HT-29 (cell line): ENCODE data around the gene ISY1. TPM values are rescaled to one million over a fixed set of nuclear protein-coding genes. Genes with fewer than 3 reads are reported as not detected.
"Not testable (repeated sequence)": the region's sequence is repeated elsewhere in the genome, so short reads cannot be mapped to it uniquely, and the experiment has no call there.

ENCODE experiments used
- DNase-seq: peaks from one replicate; pipeline ENCODE4 v3.0.0-alpha.2; 2015; ENCODE audit warnings: low spot score
- total RNA-seq: library from RNA; depleted of rRNA; stranded (reverse); fragments of >200 nt; shearing (Covaris generic); gene quantifications from 2 replicates; pipeline ENCODE4 v1.2.3, GENCODE V29; 2014

ISY1 gene
- total RNA-seq, 1 experiment from 2014 or later: 25.2 TPM

DNA sequence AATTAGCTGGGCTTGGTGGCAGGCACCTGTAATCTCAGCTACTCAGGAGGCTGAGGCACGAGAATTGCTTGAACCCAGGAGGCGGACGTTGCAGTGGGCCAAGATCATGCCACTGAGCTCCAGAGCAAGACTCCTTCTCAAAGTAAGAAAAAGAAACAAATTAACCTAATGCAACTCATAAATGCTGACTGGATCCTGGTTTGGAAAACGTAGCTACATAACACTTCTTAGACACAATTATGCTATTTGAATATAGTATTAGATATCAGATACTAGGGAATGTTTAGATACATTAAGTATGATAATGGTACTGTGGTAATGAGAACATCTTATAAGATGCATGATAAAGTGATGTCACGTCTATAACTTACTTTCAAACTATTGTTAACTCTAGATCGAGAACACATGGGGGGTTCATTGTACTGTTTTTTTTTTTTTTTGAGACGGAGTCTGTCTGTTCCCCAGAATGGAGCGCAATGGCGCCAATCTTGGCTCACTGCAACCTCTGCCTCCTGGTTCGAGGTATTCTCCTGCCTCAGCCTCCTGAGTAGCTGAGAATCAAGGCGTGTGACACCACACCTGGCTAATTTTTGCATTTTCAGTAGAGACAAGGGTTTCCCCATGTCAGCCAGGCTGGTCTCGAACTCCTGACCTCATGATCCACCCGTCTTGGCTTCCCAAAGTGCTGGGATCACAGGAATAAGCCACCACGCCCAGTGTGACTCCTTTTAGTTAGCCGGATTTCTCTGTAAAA lies 5.9 kb upstream of the ISY1 start:
- no peak for DNase-seq

DNA sequence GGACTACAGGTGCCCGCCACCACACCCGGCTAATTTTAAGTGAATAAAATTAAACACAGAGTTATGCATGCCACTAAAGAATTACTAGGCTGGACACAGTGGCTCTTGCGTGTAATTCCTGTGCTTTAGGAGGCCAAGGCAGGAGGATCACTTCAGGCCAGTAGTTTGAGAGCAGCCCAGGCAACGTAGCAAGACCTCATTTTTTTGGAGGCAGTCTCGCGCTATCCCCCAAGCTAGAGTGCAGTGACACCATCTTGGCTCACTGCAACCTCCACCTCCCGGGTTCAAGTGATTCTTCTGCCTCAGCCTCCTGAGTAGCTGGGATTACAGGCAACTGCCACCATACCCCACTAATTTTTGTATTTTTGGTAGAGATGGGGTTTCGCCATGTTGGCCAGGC lies 4.7 kb upstream of the ISY1 start:
- DNase-seq: not testable (repeated sequence)

DNA sequence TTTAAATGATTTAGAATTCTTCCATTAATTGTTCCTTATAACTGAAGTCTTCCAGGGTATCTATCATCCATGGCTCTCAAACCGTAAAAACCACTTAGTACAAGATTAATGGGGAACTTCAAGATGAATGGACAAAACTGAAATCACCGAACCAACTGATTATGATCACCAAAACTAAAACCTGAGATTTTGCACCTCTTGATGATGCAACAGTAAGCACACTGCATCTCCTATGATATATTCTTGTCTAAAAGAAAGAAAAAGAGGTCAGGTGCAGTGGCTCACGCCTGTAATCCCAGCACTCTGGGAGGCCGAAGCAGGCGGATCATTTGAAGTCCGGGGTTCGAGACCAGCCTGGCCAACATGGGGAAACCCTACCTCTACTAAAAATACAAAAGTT lies 3.6 kb upstream of the ISY1 start:
- DNase-seq: no peak

DNA sequence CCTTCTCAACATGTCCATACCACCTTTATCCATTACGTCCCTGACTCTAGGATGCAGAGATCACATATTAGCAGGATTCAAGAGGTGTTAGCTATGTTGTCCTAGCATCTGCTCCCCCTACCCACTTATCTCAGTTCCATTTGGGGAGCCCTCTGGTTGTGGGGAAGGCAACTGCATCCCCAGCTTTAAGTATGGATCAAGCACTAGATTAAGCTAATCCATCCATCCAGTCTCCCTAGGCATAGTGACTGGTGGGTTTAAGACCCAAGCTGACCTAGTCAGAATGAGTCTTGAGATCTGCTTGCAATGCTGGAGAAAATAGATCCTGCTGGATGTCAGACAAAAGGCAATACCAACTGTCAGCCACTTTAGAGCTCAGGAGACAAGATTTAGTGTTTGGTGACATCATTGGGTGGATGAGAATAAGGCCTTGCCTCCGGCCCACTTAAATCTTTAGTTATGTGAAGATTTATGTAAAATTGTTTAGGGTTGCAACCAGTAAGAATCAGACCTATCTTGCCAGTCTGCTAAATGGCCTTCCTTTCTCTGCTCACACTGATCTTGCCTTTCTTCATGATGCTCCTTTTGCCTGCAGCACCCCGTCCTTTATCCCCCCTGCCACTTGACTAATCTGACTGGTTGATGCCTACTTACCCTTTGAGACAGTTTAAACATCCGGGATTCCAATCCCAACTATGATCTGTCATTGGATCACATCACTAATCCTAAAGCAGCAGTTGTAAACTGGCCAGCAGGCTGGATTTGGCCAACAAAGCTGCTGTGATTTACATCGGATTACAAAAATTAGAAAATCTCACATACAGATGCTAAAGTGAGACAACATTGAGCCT lies 2.1 kb upstream of the ISY1 start:
- peak; percentile 38 for DNase-seq

DNA sequence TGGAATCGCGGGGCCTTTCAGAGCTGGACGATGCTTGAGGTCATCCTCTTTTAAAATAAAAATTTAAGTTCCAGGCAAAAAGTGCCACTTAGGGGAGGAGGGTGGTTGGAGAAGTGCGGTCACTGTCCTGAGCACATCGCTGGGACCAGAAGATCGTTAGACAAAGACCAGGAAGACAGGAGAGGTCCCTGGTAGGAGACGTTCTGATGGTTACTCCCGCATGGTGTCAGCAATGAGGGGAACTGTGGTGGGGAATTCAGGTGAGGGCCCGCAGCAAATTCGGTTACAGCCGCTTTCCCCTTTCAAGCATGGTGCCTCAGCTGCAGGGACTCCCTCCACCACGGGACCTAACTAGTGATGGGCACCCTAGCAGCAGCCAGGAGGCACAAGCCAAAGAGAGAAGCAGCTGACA lies 1.0 kb upstream of the ISY1 start:
- peak; percentile 66 for DNase-seq

DNA sequence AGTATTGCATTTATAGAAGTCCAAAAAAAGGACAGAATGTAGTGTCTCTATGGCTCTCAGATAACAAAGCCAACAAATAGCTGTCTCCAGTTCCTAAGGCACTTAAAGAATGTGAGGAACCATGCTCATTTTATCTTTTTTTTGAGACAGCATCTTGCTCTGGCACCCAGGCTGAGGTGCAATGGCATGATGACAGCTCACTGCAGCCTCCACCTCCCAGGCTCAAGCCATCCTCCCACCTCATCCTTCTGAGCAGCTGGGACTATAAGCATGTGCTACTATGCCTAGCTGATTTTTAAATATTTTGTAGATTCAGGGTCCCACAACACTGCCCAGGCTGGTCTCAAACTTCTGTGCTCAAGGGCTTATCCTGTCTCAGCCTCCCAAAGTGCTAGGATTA lies 16.1 kb downstream of the ISY1 start:
- no peak for DNase-seq

DNA sequence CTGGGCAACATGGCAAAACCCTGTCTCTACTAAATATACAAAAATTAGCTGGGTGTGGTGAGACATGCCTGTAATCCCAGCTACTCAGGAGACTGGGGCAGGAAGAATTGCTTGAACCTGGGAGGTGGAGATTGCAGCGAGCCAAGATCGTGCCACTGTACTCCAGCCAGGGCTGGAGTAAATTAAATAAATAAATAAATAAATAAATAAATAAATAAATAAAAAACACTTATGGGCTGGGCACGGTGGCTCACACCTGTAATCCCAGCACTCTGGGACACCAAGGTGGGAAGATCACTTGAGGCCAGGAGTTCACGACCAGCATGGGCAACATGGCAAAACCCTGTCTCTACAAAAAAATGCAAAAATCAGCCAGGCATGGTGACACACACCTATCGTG lies 19.9 kb downstream of the ISY1 start:
- not testable (repeated sequence) for DNase-seq

DNA sequence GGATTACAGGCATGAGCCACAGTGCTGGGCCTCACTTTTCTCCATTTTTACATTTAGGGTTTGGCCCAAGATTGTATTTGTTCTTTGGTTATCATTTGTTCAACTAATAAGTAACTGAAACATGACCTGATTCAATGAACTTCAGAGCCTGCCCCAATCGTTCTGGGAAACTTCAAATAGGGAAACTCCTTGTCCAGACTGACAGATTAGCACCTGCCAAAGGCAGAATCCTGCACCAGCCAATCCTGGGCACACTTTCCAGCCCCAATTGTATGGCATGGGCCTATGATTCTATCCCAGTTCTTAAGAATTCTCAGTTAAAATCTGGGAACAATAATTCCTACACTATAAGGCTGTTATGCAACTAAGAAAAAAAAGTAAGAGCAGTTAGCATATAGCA lies 21.0 kb downstream of the ISY1 start:
- no peak for DNase-seq

DNA sequence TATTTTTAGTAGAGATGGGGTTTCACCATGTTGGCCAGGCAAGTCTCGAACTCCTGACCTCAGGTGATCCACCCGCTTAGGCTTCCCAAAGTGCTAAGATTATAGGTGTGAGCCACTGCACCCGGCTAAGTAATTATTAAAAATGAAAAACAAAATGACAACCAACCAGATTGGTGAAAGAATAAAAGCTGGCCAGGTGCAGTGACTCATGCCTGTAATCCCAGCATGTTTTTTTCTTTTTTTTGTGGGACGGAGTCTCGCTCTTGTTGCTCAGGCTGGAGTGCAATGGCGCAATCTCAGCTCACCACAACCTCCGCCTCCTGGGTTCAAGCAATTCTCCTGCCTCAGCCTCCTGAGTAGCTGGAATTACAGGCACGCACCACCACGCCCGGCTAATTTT lies 24.6 kb downstream of the ISY1 start:
- DNase-seq: not testable (repeated sequence)

DNA sequence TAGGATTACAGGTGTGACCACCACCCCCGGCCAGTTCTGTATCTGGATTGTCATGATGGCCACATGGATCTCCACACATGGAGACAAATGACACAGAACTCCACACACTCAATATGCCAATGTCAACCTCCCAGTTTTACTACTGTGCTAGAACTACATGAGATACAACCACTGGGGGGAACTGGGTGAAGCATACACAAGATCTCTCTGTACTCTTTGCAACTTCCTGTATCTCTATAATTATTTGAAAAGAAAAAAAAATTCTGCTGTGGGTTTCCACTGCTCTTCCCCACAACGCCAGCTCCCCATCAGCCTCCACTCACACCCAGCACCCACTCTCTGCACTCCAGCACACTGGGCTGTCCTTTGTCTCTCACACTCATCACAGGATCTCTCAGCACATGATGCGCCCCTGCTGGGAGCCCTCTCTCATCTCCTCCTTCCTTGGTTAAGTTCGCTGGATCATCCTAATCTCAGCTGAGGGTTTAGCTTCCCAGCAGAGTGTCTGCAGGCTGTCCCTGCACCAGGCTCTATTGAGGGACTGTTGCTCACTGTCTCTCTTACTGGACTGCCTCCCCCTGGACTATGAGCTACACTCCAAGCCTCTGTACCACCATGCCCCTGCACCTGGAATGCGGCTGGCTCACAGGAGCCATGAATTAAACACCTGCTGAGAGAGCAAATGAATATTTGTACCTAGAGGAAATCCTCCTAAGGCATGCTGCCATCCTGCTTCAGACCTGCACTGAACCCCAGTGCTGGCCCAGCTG lies 28.6 kb downstream of the ISY1 start:
- DNase-seq: no peak

DNA sequence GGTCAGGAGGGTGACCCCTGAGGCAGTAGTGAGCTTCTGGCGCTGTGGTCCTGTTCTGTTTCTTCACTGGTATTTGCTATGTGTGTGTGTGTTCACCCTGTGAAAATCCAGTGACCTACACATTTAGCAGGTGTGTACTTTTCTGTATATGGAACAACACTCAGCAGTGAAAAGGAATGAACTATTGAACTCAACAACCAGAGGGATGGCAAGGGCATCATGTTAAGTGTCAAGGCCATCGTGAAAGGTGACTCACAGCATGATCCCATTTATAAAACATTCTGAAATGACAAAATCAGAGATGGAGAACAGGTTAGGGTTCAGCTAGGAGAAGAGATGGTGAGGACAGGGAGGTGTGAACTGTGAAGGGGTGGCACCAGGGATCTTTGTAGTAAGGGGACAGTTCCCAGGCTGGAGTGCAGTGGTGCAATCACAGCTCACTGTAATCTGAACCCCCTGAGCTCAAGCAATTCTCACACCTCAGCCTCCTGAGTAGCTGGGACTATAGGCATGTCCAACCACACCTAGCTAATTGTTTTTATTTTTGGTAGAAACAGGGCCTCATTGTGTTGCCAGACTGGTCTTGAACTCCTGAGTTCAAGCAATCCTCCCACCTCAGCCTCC lies 29.3 kb downstream of the ISY1 start:
- DNase-seq: no peak

DNA sequence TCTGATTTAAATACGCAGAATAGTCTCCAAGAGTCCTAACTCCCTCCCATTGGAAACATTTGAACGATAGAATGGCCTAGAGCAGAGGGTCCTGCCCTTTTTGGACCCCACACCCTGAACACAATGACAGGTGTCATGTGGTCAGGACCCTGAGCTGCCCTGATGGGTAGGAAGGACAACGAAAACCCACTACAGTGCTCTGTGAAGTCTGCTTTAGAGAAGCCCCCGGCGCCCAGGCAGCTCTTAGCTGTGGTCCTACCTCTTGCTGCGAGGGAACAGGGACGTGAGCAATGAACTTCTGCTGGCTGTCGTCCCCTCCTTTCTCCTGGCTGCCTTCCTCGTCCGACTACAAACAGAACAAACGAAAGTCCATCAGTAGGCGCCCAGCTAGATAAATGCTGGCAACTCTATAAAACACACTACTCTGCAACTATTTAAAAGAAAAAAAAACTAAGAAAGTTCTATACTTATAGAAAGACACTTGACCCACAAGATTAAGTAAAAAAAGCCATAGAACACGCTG lies 30.5 kb downstream of the ISY1 start:
- no peak for DNase-seq

DNA sequence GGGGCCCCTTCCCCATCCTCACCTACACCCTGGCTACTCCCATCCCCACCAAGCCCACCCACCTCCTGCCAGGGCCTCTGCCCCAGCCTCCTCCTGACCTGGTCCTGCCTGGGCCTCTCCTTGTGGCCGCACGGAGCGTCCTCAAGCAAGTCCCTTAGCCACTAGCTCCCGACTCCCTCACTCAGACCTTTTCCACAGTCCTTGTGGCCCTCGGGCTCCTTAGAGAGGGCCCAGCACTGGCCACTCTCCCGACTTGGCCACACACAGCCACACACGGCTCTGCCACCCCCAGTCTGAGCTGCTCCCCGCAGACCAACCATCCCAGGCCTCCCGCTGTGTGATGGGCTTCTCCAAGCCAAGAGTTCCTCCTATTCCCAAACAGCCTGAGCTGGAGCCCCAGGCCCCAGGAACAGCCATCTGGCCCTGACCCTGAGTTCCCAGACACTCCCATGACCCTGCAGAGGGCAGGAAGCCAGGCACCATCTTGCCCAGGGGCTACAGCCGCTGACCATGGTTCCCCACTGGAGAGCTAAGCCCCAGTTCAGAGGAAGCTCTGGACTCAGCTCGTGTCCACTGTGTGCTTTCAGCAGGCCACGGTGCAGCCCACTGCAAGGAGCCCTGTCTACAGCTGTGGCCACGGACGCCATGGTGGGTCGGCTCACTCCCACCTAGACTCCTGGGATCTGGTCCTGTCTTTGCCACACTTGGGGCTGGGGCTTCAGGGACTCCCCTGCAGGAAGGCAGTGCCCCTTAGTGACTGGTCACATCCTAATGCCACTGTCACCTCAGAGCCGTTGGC lies 32.3 kb downstream of the ISY1 start:
- DNase-seq: no peak

DNA sequence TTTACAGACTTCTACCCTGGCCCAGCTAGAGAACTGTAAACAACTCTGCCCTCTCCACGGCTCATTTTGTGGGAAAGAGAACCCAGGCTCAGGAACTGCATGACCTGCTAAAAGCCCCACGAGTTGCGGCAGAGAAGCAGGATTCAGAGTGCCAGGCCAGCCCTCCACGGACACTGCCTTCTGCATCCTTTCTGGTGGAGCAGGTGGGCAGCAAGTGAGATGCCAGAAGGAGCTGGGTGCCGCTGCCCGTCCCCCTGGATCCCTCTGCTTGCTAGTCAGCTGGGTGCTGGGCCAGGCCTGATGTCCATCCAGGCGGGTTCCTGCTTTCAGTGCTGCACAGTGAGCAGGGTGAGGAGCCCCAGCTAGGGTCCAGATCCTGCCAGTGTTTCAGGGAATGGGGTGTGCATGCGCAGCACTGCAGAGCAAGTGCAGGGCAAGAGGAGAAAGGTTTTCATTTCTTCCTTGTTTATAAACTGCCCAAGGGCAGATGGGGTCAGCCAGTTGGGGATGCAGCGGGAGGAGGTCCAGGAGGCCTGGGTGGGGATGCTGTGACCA lies 34.1 kb downstream of the ISY1 start:
- DNase-seq: no peak

DNA sequence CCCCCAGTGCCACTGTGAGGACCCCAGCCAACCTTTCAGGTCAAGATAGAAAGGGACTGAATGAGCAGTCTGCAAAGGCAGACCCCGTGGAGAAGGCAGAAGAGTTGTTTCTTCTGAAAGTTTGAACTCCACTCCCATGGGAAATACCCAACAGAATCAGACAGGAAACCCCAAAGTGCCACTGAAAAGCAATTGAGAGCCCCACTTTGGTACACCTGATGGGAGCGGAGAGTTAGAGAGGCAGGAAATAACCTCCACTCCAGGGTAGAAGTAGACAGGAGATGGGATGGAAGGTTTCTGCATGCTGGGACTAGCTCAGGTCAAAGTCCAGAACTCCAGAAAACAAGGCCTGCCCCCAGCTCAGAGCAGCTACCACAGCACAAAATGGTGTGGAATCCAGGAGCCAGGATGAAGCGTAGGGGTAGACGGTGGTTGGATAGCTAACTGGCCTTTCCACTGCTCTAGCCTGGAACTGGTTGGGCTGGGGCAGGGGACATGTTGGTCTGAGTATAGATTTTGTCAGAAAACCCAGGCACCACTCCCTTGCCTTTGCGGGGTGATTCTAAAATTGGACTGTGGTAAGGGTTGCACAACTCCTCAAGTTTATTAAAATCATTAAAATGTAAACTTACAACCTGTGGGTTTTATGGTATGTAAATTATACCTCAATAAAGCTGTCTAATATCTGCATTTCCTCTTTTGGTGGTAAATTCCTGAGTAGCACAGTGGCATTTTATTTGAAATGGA lies 37.4 kb downstream of the ISY1 start:
- peak; percentile 65 for DNase-seq

DNA sequence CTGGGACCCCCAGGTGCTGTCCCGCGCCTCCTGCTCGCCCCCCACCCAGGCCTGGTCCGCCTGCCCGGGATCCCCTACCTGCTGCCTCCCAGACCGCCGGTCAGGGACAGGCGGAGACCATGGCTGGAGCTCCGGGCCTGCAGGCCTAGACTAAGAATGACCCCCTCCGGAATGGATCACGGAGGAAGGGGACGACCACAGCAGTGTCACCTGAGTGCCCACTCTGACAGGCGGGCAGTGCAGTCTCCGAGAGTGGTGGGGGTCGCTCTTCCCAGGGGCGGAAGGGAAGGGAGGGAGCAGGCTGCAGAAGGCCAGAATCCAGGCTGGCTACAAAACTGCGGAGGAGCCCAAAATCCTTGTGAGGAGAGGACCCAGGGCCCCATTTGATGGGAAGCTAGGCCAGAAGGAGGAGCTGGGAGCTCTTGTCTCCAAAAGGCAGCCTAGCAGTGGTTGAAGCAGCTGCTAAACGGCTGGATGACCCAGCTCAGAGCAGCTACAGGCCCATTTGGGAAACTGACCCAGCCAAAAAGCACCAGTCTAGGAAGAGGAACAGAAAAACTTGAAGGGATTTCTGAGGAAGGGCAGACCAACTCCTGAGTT lies 38.4 kb downstream of the ISY1 start:
- peak; percentile 34 for DNase-seq

DNA sequence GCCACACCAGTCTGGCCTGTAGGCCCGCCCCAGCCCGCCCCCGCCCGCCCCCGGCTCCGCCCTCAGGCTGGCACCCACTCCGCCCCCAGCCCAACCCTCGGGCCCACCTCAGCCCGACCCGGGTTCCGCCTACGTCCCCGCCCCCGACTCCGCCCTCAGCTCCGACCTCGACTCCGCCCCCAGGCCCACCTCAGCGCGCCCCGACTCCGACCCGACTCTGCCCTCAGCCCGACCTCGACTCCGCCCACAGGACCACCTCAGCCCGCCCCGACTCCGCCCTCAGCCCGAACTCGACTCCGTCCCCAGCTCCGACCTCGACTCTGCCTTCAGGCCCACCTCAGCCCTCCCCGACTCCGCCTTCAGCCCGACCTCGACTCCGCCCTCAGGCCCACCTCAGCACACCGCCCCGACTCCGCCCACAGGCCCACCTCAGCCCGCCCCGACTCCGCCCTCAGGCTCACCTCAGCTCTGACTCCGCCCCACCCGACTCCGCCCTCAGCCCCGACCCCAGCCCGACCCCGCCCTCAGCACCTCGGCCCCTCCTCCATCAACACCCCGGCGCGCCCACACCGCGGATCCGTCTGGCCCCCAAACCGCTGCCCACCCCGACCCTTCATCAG lies 39.0 kb downstream of the ISY1 start, which contains the start of gene RAB43:
Gene RAB43 (minus strand): TSS at position 13 of the 620 bp plus-strand sequence. CDS start 315 bp downstream, outside the sequence.
- DNase-seq: peak; percentile 90

DNA sequence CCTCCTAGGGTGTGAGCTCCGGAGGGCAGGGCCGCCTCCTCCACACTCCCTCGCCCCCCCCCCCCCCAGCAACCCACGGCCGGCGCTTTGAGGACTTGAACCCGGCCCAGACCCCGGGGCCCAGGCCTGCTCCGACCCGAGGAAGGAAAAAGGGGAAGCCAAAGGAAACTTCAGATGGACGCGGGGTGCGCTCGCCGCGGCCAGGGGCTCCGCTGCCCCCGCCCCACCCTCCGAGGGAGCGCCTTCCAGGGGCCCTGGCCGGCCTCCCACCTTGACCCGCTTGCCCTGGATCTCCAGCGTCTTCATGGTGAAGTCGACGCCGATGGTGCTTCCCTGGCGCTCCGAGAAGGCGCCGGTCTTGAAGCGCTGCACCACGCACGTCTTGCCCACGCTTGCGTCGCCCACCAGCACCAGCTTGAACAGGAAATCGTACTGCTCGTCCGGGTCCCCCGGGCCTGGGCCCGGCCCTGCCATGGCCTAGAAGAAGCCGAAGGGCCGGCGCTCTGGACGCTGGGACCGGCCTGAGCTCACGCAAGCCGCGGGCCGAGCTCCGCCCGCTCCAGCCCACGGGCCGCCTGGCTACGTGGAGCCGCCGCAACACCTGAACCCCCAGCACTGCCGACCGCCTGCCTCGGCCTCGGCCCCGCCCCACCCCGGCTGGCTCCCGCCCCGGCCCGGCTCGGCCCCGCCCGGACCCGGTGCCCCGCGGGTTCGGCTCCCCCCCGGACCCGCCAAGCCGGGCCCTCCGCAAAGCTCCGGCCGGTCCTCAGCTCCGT lies 39.7 kb downstream of the ISY1 start:
- no peak for DNase-seq
